Activated CD8-positive, alpha-beta memory T cell treated with anti-CD3 and anti-CD28 coated beads, Interleukin-2, amount 50 U/mL, for 1 hour (primary cell): ENCODE results near the gene CAMTA1.

Source experiments
- DNase-seq: peaks from one replicate; pipeline ENCODE4 v3.0.0-alpha.2; 2020; ENCODE audit errors: extremely low read depth

Gene CAMTA1

GRCh38 chr1:7105269-7105668 is 320.0 kb downstream of the CAMTA1 start:
- DNase-seq, result no peak

GRCh38 chr1:7106442-7107108 is 321.3 kb downstream of the CAMTA1 start:
- no peak for DNase-seq

GRCh38 chr1:7107109-7107830 is 322.0 kb downstream of the CAMTA1 start:
- DNase-seq, result no peak

DNA sequence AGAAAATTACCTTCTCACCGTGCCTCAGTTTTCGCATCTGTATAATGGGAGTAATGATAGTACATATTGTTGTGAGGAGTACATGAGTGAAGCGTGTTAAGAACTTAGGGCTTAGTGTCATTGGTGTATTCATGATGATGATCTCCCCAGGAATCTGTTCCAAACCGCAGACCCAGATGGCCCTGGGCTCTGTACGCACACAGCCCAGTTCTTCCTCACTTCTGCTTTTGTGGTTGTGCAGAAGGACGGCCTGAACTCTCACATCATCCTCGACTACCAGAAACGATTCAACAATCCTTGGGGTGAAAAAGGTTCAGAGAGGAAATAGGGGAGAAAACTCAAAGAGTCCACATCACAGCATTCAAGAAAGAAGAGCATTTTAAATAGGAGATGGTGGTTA is 323.0 kb downstream of the CAMTA1 start:
- no peak for DNase-seq

DNA sequence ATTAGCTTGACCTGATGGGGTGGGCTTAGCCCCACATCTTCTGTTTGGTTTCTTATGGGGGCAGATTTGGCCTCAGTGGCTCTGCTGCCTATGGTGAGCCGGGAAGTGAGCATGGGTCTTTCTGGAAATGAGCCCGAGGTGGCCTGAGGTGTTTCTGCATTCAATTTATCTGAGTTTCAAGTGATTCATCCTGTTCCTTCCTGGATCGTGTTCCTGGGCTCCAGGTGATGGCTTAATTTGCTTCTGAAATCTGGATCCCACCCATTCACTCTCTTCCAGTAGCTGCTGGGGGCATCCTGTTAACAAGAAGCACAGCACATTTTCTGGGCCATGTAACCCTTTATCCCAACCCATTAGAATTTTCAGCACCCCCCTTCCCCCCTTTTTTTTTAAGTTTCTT is 324.6 kb downstream of the CAMTA1 start:
- no peak for DNase-seq

DNA sequence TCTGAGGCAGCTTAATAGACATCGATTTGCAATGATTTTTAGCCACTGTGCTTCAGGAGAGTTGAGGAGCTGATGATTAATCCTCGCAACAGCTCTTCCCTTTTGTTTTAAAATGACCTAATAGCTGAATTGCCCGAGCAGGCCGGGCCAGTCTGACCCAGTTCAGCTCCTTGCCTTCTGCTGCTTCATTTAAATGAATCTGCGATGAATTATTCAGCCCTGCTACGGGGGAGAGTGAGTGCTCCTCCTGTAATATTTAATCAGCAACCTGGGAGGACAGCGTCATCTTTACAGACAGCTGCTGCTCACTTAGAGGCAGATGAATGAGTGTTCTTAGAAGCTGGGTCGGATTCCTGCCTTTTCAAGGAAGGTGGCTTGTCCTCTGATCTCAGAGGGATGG is 325.1 kb downstream of the CAMTA1 start:
- DNase-seq, result no peak

- DNase-seq, result no peak
Observed at GRCh38 chr1:7111853-7112252, 326.6 kb downstream of the CAMTA1 start.

DNA sequence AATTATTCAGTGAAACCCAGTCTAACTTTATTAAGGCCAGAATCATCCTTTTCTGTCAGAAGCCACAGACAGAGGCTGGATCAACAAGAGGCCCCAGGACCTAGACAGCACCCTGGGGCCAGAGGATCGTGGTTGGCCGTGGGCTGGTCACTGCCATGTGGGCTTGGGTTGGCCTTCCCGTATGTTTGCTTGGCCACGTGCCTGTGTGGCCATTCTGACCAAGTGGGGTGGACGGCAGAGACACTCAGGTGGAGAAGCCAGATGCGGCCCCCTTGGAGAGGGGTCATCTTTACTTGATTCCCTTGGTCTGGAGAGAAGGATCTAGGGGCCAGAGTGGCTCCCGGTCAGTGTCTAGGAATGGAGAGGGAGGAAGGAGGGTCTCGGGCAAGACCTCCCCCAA is 327.9 kb downstream of the CAMTA1 start:
- no peak for DNase-seq

GRCh38 chr1:7113822-7114221 is 328.6 kb downstream of the CAMTA1 start:
- DNase-seq, result no peak

GRCh38 chr1:7116001-7116400 is 330.7 kb downstream of the CAMTA1 start:
- no peak for DNase-seq

- no peak for DNase-seq
Observed at GRCh38 chr1:7117399-7118281, 332.4 kb downstream of the CAMTA1 start.

DNA sequence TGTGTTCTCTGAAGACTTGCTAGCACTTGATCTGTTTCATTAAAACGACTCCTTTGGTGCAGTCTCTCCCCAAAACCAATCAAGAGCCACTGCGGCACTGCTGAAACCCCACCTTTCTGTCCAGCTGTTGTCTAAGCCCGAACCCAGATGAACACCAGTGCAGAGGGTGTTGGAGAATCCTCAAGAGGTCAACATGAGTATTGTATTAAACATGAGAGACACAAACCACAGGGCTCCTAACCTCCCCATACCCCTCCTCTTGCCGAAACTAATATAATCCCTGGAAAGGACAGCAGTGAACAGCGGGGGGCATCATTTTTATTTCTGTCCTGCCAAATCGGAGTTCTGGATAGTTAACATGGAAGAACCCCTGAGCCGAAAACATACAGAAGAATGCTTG is 333.9 kb downstream of the CAMTA1 start:
- no peak for DNase-seq

- DNase-seq, result no peak
Observed at GRCh38 chr1:7120863-7121621, 335.8 kb downstream of the CAMTA1 start.

GRCh38 chr1:7121622-7121988 is 336.4 kb downstream of the CAMTA1 start:
- no peak for DNase-seq

GRCh38 chr1:7127322-7128075 is 342.2 kb downstream of the CAMTA1 start:
- DNase-seq, result no peak

DNA sequence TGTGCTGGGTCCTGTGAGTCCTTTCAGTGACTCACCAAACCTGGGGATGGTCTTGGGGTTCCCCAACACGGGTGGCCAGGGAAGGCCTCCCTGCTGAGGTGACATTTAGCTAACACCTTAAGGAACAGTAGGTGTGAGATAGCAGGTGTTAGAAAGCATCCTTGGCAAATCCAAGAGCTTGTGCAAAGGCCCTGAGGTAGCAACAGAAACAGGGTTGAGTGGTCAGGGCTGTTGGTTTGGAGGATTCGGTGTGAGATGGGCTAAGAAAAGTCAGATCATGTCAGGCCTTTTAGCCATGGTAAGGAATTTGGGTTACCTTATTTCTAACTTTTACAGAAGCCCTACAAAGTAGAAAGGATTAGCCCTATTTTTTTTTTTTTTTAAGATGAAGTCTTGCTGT is 343.0 kb downstream of the CAMTA1 start:
- DNase-seq, result no peak

- DNase-seq, result no peak
Observed at GRCh38 chr1:7130127-7130526, 344.9 kb downstream of the CAMTA1 start.

DNA sequence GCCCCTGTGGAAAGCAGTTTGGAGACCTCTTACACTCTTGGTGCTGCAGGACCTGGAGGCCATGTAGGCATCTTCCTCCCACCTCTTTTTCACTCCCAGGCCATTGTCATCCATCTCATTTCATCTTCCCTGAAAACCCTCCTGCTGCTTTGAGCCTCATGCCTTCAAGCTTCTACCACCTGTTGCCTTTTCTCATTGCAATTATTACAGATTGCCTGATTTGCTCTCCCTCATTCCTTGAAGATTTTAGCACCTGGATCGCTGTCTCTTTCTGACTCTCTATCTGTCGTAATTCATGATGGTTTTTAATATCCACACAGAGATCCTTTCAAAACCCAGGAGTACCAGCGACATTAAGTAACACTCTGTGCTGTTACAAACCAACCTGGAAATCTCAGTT is 350.2 kb downstream of the CAMTA1 start:
- DNase-seq, result no peak

DNA sequence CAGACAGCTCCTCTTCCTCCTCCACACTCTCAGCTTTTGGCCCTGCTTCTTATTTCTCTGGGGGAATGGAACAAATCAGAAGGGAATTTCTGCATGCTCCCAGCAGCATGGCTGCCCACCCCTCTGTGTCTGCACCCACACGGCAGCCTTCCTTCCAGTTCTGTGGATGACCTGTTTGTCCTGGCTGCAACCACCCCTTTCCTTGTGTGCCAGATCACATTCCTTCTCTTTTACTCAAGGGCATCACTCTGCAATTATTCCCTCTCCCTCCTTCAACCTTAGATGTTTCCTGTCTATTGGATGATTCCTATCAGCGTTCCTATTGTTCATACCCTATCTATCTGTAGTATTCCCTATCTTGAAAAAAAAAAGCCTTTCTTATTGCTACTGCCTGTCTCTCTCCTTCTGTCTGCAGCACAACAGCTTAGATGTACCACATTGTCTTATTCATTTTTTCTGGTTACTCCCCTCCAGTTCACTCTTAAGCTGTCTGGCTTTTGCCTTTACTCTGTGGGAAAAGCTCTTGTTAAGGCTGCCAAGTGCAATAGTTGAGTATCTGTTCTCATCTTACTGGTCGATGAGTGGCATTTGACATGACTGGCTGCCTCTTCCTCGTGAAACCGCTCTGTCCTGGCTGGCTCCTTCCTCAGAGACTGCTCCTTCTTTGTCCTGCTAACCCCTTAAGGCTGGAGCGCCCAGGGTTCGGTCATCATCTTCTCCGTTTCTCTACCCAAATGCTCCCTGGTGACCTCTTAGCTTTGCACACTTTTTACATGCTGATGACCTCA is 351.1 kb downstream of the CAMTA1 start:
- no peak for DNase-seq

GRCh38 chr1:7140251-7140650 is 355.0 kb downstream of the CAMTA1 start:
- no peak for DNase-seq
